Measurements from ENCODE around the gene MRGPRD. TPM values are rescaled to one million over a fixed set of nuclear protein-coding genes. Genes with fewer than 3 reads are reported as not detected.

Gene MRGPRD
- total and polyA plus RNA-seq, 2 experiments from 2014 or later = not detected

DNA sequence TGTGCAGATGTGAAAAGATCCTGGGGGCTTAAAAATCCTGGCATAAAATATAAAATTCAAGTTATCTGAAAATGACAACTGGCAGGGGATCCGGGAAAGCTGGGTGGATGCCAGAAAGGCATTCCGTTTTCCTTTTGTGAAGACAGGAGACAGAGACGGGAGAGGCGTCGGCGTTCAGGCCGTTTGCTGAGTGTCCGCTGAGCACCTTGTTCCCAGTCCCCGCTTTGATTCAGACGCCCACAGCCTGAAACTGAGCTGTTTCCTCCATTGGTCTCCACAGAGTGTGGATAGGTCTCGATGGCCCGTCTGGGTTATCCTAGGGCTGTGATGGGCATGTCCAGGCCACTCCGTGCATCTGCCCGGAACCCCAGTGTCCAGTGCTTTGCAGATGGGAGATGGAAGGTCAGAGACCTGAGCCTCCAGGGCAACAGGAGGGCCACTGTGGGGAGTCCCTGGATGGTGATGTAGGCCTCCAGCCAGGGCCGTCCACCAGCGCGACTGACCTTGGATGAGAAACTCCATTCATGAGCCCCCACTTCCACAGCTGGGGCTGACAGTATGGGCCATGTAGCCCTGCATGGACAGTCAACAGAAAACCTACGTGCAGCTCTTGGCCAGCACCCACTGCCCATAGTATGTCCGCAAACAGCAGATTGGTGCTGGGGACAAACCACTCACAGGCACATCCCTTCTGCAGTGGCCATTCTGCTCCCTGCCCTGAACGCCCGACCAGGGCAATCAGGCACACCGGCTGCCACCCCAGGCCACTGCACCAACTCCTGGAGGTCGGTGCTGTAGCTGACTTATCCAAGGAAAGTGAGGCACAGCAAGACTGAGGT, 20.7 kb upstream of the MRGPRD start:
- Mint-ChIP-seq H3K27me3 (ENCODE audit: insufficient read depth, low read depth, poor library complexity) (peaks cover 4% of the 10 kb centered on the region), H3K36me3 (ENCODE audit: low read depth) (peaks cover 3% of the 10 kb centered on the region; the same call in 1 of the 3 replicates), H3K4me3 (no peak overlapping the region), H3K9me3 (no peaks in the 10 kb centered on the region), H3K27ac (no peak overlapping the region; the same call in 1 of the 2 replicates), H3K4me1 (peaks cover 5% of the 10 kb centered on the region; the same call in 2 of the 3 replicates)
- no peaks in the 10 kb centered on the region for H3K4me1 ChIP-seq (ENCODE audit: insufficient read depth)
- DNase-seq (ENCODE audit: low spot score) (no peak), ATAC-seq (no peak)
- no peak overlapping the region for H3K27ac ChIP-seq (ENCODE audit: low read depth)
- H4K20me1 ChIP-seq (replicated peaks; ENCODE audit: insufficient read depth) = no peaks in the 10 kb centered on the region
- H3K4me3 ChIP-seq = no peak overlapping the region
- TF ChIP-seq EZH2phosphoT487 (IDR thresholded peaks at IDR 0.05; ENCODE audit: unreplicated experiment) = no peak
- no peak for TF ChIP-seq POLR2AphosphoS5 (IDR thresholded peaks at IDR 0.05; ENCODE audit: low read depth)
- no peak for TF ChIP-seq JUNB (IDR thresholded peaks at IDR 0.05; ENCODE audit: unreplicated experiment)
- no peak for TF ChIP-seq ZNF114 (CRISPR knock-in tag; IDR thresholded peaks at IDR 0.05)
- TF ChIP-seq NANOG (IDR thresholded peaks at IDR 0.05; ENCODE audit: borderline replicate concordance) = no peak
- TF ChIP-seq, protein P1, sequence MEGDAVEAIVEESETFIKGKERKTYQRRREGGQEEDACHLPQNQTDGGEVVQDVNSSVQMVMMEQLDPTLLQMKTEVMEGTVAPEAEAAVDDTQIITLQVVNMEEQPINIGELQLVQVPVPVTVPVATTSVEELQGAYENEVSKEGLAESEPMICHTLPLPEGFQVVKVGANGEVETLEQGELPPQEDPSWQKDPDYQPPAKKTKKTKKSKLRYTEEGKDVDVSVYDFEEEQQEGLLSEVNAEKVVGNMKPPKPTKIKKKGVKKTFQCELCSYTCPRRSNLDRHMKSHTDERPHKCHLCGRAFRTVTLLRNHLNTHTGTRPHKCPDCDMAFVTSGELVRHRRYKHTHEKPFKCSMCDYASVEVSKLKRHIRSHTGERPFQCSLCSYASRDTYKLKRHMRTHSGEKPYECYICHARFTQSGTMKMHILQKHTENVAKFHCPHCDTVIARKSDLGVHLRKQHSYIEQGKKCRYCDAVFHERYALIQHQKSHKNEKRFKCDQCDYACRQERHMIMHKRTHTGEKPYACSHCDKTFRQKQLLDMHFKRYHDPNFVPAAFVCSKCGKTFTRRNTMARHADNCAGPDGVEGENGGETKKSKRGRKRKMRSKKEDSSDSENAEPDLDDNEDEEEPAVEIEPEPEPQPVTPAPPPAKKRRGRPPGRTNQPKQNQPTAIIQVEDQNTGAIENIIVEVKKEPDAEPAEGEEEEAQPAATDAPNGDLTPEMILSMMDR (conservative IDR thresholded peaks at IDR 0.05; ENCODE audit: low read depth in 2 of 2) = no peak
- no peak for TF ChIP-seq ZNF462 (CRISPR knock-in tag; IDR thresholded peaks at IDR 0.05)
- H3F3A ChIP-seq (replicated peaks; ENCODE audit: low read depth) = no peaks in the 10 kb centered on the region
- no peak overlapping the region for H2AFZ ChIP-seq
- H3K27me3 ChIP-seq (ENCODE audit: insufficient read depth) = no peaks in the 10 kb centered on the region
- no peak overlapping the region for H3K4me2 ChIP-seq
- H3K9me2 ChIP-seq (ENCODE audit: insufficient read depth) = no peaks in the 10 kb centered on the region
- H3K36me3 ChIP-seq (ENCODE audit: insufficient read depth) = no peaks in the 10 kb centered on the region
- no peaks in the 10 kb centered on the region for H3K79me2 ChIP-seq (replicated peaks; ENCODE audit: insufficient read depth)

Data from GM23338 (cell line).